Endothelial cell of umbilical vein (primary cell): ENCODE measurements around the gene C19orf67. TPM values are rescaled to one million over a fixed set of nuclear protein-coding genes. Genes with fewer than 3 reads are reported as not detected.

Experiments
- BruUV-seq: library from RNA; stranded (reverse); fragments of 400-500 nt; replicated peaks from 2 replicates; lab custom pipeline; 2021; lab: Mats Ljungman, UMichigan
- CTCF ChIA-PET: fragments of 300-600, 350-600 bp; sonication (Branson Sonifier 250); formaldehyde crosslinking; loops from one replicate; lab custom pipeline; 2021; ENCODE audit warnings: antibody characterized with exemption, inconsistent platforms; lab: Charles Lee
- POLR2A ChIA-PET: fragments of 300-600, 350-600 bp; sonication (Branson Sonifier 250); formaldehyde crosslinking; loops from one replicate; lab custom pipeline; 2021; ENCODE audit warnings: antibody characterized with exemption, inconsistent platforms; lab: Charles Lee
- DNase-seq: peaks from one replicate; pipeline ENCODE4 v3.0.0-alpha.2; 2011; ENCODE audit warnings: low read depth, low spot score
- FAIRE-seq: peaks from 2 replicates; lab custom pipeline; 2011; peaks lifted over from hg19 to GRCh38; lab: Jason Lieb, UNC
- H2AFZ ChIP-seq: 2 replicates; pipeline ENCODE4 v1.6.0; 2012; ENCODE audit warnings: low read depth, low read length, control low read depth, inconsistent platforms
- H3K27ac ChIP-seq: 2 replicates; pipeline ENCODE4 v1.5.1; 2011; ENCODE audit warnings: low read depth, mild to moderate bottlenecking, control low read depth, low read length, moderate library complexity; ENCODE audit not compliant: insufficient read depth
- H3K27me3 ChIP-seq, 2 experiments: 2 replicates each; pipeline versions ENCODE4 v1.6.0 to v1.6.1; 2011; ENCODE audit warnings: low read length in 2 of 2, mixed read lengths in 1 of 2; ENCODE audit not compliant: control insufficient read depth in 2 of 2, insufficient read depth in 2 of 2
- H3K36me3 ChIP-seq, 2 experiments: 2 replicates in 1 of 2; 3 replicates in 1 of 2; pipeline ENCODE4 v1.5.1; 2011; ENCODE audit warnings: low read length in 2 of 2, mild to moderate bottlenecking in 1 of 2, moderate library complexity in 1 of 2; ENCODE audit not compliant: control insufficient read depth in 2 of 2, insufficient read depth in 2 of 2; ENCODE audit errors: extremely low read depth in 1 of 2
- H3K4me1 ChIP-seq: 3 replicates; pipeline ENCODE4 v1.5.1; 2011; ENCODE audit warnings: mild to moderate bottlenecking, low read length; ENCODE audit not compliant: control insufficient read depth, insufficient read depth; ENCODE audit errors: extremely low read depth
- H3K4me2 ChIP-seq: 2 replicates; pipeline ENCODE4 v1.6.1; 2011; ENCODE audit warnings: low read length, control low read depth, mixed read lengths; ENCODE audit not compliant: insufficient read depth
- H3K4me3 ChIP-seq, 3 experiments: fragments of 200-600 bp in 1 of 3; sonication (generic), shearing (Covaris generic) in 1 of 3; replicated peaks in 1 of 3; 2 replicates each; pipeline ENCODE4 v1.5.1; 2011 to 2016; ENCODE audit warnings: control low read depth in 3 of 3, low read length in 3 of 3, mild to moderate bottlenecking in 2 of 3, inconsistent platforms in 1 of 3, low read depth in 1 of 3, moderate library complexity in 1 of 3; ENCODE audit not compliant: insufficient read depth in 1 of 3
- H3K79me2 ChIP-seq: 2 replicates; pipeline ENCODE4 v1.6.0; 2012; ENCODE audit warnings: low read length, inconsistent platforms; ENCODE audit not compliant: control insufficient read depth, insufficient read depth
- H3K9ac ChIP-seq: replicated peaks from 2 replicates; pipeline ENCODE3; 2011; ENCODE audit warnings: low read length, control low read depth; ENCODE audit not compliant: insufficient read depth; ENCODE audit errors: extremely low read depth
- H3K9me1 ChIP-seq: replicated peaks from 3 replicates; pipeline ENCODE4 v1.6.0; 2011; ENCODE audit warnings: mild to moderate bottlenecking, low read length; ENCODE audit not compliant: control insufficient read depth, insufficient read depth; ENCODE audit errors: extremely low read depth
- H3K9me3 ChIP-seq: replicated peaks from 2 replicates; pipeline ENCODE4 v1.5.1; 2012; ENCODE audit warnings: low read length, inconsistent platforms; ENCODE audit not compliant: control insufficient read depth, insufficient read depth
- H4K20me1 ChIP-seq: replicated peaks from 2 replicates; pipeline ENCODE3; 2011; ENCODE audit warnings: mild to moderate bottlenecking, low read length; ENCODE audit not compliant: control insufficient read depth, insufficient read depth; ENCODE audit errors: extremely low read depth
- EZH2 ChIP-seq: IDR thresholded peaks from 2 replicates; pipeline ENCODE4 v1.6.1; 2012; ENCODE audit warnings: borderline replicate concordance, low read depth, mild to moderate bottlenecking, moderate library complexity, low read length, inconsistent platforms; ENCODE audit not compliant: severe bottlenecking
- GATA2 ChIP-seq: IDR thresholded peaks from 2 replicates; pipeline ENCODE4 v1.7.0; 2011; ENCODE audit warnings: low read depth, mild to moderate bottlenecking, moderate library complexity, mixed read lengths, low read length; ENCODE audit not compliant: insufficient read length, insufficient read depth
- JUN ChIP-seq: IDR thresholded peaks from 2 replicates; pipeline ENCODE4 v1.6.1; 2011; ENCODE audit warnings: borderline replicate concordance, low read depth; ENCODE audit not compliant: insufficient read length, insufficient read depth
- MAX ChIP-seq: IDR thresholded peaks from 2 replicates; pipeline ENCODE4 v1.6.1; 2011; ENCODE audit not compliant: insufficient read depth, insufficient read length
- POLR2A ChIP-seq: IDR thresholded peaks from 2 replicates; pipeline ENCODE4 v1.6.1; 2012; ENCODE audit warnings: low read depth, mild to moderate bottlenecking, control low read depth, low read length
- POLR2AphosphoS5 ChIP-seq: IDR thresholded peaks from 2 replicates; pipeline ENCODE4 v1.6.1; 2012; ENCODE audit warnings: low read depth, mild to moderate bottlenecking, control low read depth, low read length, moderate library complexity; ENCODE audit not compliant: insufficient read depth
- dilution Hi-C: fragments of 300-500 bp; cut with MboI; formaldehyde crosslinking; loops from one replicate; pipeline ENCODE4 v1.15.0; 2019; ENCODE audit warnings: low sequenced_read_pairs; ENCODE audit not compliant: extremely low pct_ligation_motif_present
- intact Hi-C: fragments of 100-400 bp; cut with micrococcal nuclease; formaldehyde crosslinking; loops from one replicate; pipeline ENCODE4 v1.10.0; 2022
- polyA plus RNA-seq, 4 experiments: library from polyadenylated mRNA; depleted of rRNA in 3 of 4; stranded (reverse) in 3 of 4; unstranded in 1 of 4; fragments of >200 nt; gene quantifications; 2 replicates each; pipeline versions ENCODE4 v1.2.1 to v1.2.3, GENCODE V29; 2011 to 2012; ENCODE audit warnings: missing spikeins in 1 of 4
- total RNA-seq: library from RNA; stranded (reverse); gene quantifications from 2 replicates; pipeline ENCODE4 v1.2.3, GENCODE V29; 2021
- TF ChIP-seq, protein P1 (sequence below), 2 donors: IDR thresholded peaks; 1 replicate in 1 of 2; 2 replicates in 1 of 2; pipeline ENCODE4 v1.5.1; 2011; ENCODE audit warnings: low read length in 2 of 2, mild to moderate bottlenecking in 2 of 2, moderate library complexity in 2 of 2, control low read depth in 1 of 2, inconsistent platforms in 1 of 2, low read depth in 1 of 2; ENCODE audit not compliant: insufficient read depth in 1 of 2; ENCODE audit errors: extremely low read depth in 1 of 2

The C19orf67 gene
- total and polyA plus RNA-seq, 2 donors (not counting 3 experiments of a cell fraction or from before 2014, with no cell fraction given), result 0.55 TPM; not detected in 1

DNA sequence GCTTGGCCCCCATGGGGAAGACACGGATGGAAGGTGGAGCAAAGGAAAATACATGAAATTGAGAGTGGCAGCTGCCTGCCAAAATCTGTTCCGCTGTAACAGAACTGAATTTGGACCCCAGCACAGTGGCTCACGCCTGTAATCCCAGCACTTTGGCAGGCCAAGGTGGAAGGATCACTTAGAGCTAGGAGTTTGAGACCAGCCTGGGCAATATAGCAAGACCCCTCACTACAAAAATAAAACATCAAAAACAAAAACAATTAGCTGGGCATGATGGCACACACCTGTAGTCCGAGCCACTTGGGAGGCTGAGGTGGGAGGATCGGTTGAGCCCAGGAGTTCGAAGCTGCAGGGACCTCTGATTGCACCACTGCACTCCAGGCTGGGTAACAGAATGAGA, 33.1 kb downstream of the C19orf67 start:
- no peaks in the 10 kb centered on the region for H3K79me2 ChIP-seq
- H3K36me3 ChIP-seq, result no peaks in the 10 kb centered on the region
- ChIA-PET CTCF (interaction anchor here (0.8 to 3.4 kb wide), 7 partner anchors 10 to 126 kb away, joined by 3 to 14 read pairs (median 7); partner anchors contain the start of genes IL27RA and MISP3), POLR2A (interaction anchor here (1.0 kb wide), 1 partner anchor 84 kb away, joined by 5 read pairs; no protein-coding TSS in a partner anchor)
- H3K9ac ChIP-seq, result no peak overlapping the region
- no peak overlapping the region for H3K4me3 ChIP-seq
- FAIRE-seq, result no peak
- H3K27ac ChIP-seq, result no peak overlapping the region
- H3K9me1 ChIP-seq, result no peaks in the 10 kb centered on the region
- no peaks in the 10 kb centered on the region for H3K9me3 ChIP-seq
- TF ChIP-seq POLR2A (no peak), EZH2 (no peak), POLR2AphosphoS5 (no peak), MAX (no peak), GATA2 (no peak), JUN (no peak)
- TF ChIP-seq, protein P1, sequence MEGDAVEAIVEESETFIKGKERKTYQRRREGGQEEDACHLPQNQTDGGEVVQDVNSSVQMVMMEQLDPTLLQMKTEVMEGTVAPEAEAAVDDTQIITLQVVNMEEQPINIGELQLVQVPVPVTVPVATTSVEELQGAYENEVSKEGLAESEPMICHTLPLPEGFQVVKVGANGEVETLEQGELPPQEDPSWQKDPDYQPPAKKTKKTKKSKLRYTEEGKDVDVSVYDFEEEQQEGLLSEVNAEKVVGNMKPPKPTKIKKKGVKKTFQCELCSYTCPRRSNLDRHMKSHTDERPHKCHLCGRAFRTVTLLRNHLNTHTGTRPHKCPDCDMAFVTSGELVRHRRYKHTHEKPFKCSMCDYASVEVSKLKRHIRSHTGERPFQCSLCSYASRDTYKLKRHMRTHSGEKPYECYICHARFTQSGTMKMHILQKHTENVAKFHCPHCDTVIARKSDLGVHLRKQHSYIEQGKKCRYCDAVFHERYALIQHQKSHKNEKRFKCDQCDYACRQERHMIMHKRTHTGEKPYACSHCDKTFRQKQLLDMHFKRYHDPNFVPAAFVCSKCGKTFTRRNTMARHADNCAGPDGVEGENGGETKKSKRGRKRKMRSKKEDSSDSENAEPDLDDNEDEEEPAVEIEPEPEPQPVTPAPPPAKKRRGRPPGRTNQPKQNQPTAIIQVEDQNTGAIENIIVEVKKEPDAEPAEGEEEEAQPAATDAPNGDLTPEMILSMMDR (IDR thresholded peaks at IDR 0.05; ENCODE audit: extremely low read depth in 1 of 2, insufficient read depth in 1 of 2, low read depth in 1 of 2, low read length in 2 of 2), result no peak
- dilution Hi-C loops, result no loop called here
- no peak for DNase-seq
- no peaks in the 10 kb centered on the region for H3K4me1 ChIP-seq
- no peaks in the 10 kb centered on the region for H4K20me1 ChIP-seq
- H3K27me3 ChIP-seq, result no peaks in the 10 kb centered on the region
- no TSS peak for BruUV-seq
- H2AFZ ChIP-seq, result no peak overlapping the region
- no peak overlapping the region for H3K4me2 ChIP-seq
- intact Hi-C loops, result no loop called here
